B cell (primary cell): ENCODE measurements around the gene TRPV5. TPM values are rescaled to one million over a fixed set of nuclear protein-coding genes. Genes with fewer than 3 reads are reported as not detected.

Experiments
- ATAC-seq: fragments of 200-7000 bp; cut with Tn5 transposase; one replicate; pipeline ENCODE4 v1.10.0; 2021; ENCODE audit warnings: low read depth, mild to moderate bottlenecking, moderate number of reproducible peaks, moderate library complexity
- CTCF ChIA-PET: fragments of 350-600 bp; sonication (Branson Sonifier 250); formaldehyde crosslinking; loops from one replicate; lab custom pipeline; 2021; ENCODE audit warnings: antibody characterized with exemption, inconsistent platforms; lab: Charles Lee
- POLR2A ChIA-PET: fragments of 350-600 bp; sonication (Branson Sonifier 250); formaldehyde crosslinking; loops from one replicate; lab custom pipeline; 2021; ENCODE audit warnings: antibody characterized with exemption; lab: Charles Lee
- DNase-seq: peaks from one replicate; pipeline ENCODE4 v3.0.0; 2013
- H2AFZ ChIP-seq: 2 replicates; pipeline ENCODE4 v1.6.1; 2012; ENCODE audit warnings: mild to moderate bottlenecking, low read depth, low read length; ENCODE audit not compliant: insufficient read depth, poor library complexity, severe bottlenecking
- H3K27ac ChIP-seq, 2 donors: 1 replicate in 1 of 2; 2 replicates in 1 of 2; pipeline ENCODE4 v1.5.1; 2012 to 2013; ENCODE audit warnings: low read length in 2 of 2, mild to moderate bottlenecking in 2 of 2, moderate library complexity in 1 of 2
- H3K27me3 ChIP-seq, 4 experiments: fragments of 200-600 bp in 1 of 4; sonication (generic) in 1 of 4; replicated peaks in 1 of 4; 1 replicate in 2 of 4; 2 replicates in 2 of 4; pipeline versions ENCODE4 v1.6.1 to v1.7.0; 2013 to 2016; ENCODE audit warnings: low read length in 3 of 4, mild to moderate bottlenecking in 2 of 4, mixed read lengths in 1 of 4, moderate library complexity in 1 of 4; ENCODE audit not compliant: insufficient read depth in 4 of 4, control insufficient read depth in 3 of 4; ENCODE audit errors: control extremely low read depth in 1 of 4
- H3K36me3 ChIP-seq, 2 experiments: replicated peaks in 1 of 2; 1 replicate in 1 of 2; 2 replicates in 1 of 2; pipeline versions ENCODE4 v1.6.1 to v1.7.1; 2013; ENCODE audit warnings: low read length in 1 of 2; ENCODE audit not compliant: insufficient read depth in 2 of 2, control insufficient read depth in 1 of 2; ENCODE audit errors: control extremely low read depth in 1 of 2, extremely low read depth in 1 of 2
- H3K4me1 ChIP-seq, 2 donors: fragments of 200-600 bp in 1 of 2; sonication (generic) in 1 of 2; 1 replicate in 1 of 2; 2 replicates in 1 of 2; pipeline versions ENCODE4 v1.5.1 to v1.6.1; 2013 to 2017; ENCODE audit warnings: low read length in 2 of 2; ENCODE audit not compliant: control insufficient read depth in 2 of 2, insufficient read depth in 2 of 2
- H3K4me2 ChIP-seq: replicated peaks from 2 replicates; pipeline ENCODE3; 2012; ENCODE audit warnings: mild to moderate bottlenecking, low read depth, low read length; ENCODE audit not compliant: poor library complexity, severe bottlenecking
- H3K4me3 ChIP-seq, 5 experiments: fragments of 200-600 bp in 1 of 5; sonication (generic) in 1 of 5; 1 replicate in 3 of 5; 2 replicates in 2 of 5; pipeline versions ENCODE4 v1.5.1 to v1.7.0; 2011 to 2016; ENCODE audit warnings: low read length in 4 of 5, mild to moderate bottlenecking in 4 of 5, low read depth in 2 of 5, control low read depth in 1 of 5, moderate library complexity in 1 of 5; ENCODE audit not compliant: insufficient read depth in 1 of 5; ENCODE audit errors: control extremely low read depth in 1 of 5, extremely low read depth in 1 of 5
- H3K79me2 ChIP-seq: fragments of 200-600 bp; sonication (generic); one replicate; pipeline ENCODE4 v1.6.0; 2016; ENCODE audit warnings: low read length; ENCODE audit not compliant: control insufficient read depth, insufficient read depth
- H3K9ac ChIP-seq: fragments of 200-600 bp; sonication (generic); 2 replicates; pipeline ENCODE4 v1.6.1; 2017; ENCODE audit warnings: mild to moderate bottlenecking, low read length, moderate library complexity
- H3K9me3 ChIP-seq, 3 donors: one replicate each; pipeline versions ENCODE4 v1.6.1 to v1.7.1; 2013; ENCODE audit warnings: low read length in 2 of 3; ENCODE audit not compliant: control insufficient read depth in 2 of 3, insufficient read depth in 1 of 3; ENCODE audit errors: control extremely low read depth in 1 of 3
- H4K20me1 ChIP-seq: 2 replicates; pipeline ENCODE4 v1.6.0; 2012; ENCODE audit warnings: mild to moderate bottlenecking, low read length; ENCODE audit not compliant: insufficient read depth, control insufficient read depth, poor library complexity, severe bottlenecking
- H3K27ac Mint-ChIP-seq: one replicate; pipeline ENCODE4 v1.8.0; 2021; ENCODE audit warnings: mixed read lengths
- H3K27me3 Mint-ChIP-seq: one replicate; pipeline ENCODE4 v1.8.0; 2021; ENCODE audit warnings: mixed read lengths
- H3K4me1 Mint-ChIP-seq: one replicate; pipeline ENCODE4 v1.8.0; 2021; ENCODE audit warnings: mixed read lengths
- H3K4me3 Mint-ChIP-seq: one replicate; pipeline ENCODE4 v1.8.0; 2021; ENCODE audit warnings: mixed read lengths
- H3K9me3 Mint-ChIP-seq: one replicate; pipeline ENCODE4 v1.8.0; 2022; ENCODE audit warnings: mixed read lengths; ENCODE audit not compliant: insufficient read depth
- EZH2 ChIP-seq: IDR thresholded peaks from 2 replicates; pipeline ENCODE4 v1.6.1; 2012; ENCODE audit warnings: borderline replicate concordance, low read depth, mild to moderate bottlenecking, moderate library complexity, low read length; ENCODE audit not compliant: insufficient read depth, poor library complexity, severe bottlenecking
- WGBS: methylation state at CpG from one replicate; pipeline ENCODE4 v1.1.5; 2013; ENCODE audit warnings: missing lambda C conversion rate; ENCODE audit not compliant: insufficient coverage; 5-methylcytosine and 5-hydroxymethylcytosine counted together
- intact Hi-C: fragments of 100-400 bp; cut with micrococcal nuclease; formaldehyde crosslinking; loops from one replicate; pipeline ENCODE4 v1.10.0; 2022
- polyA plus RNA-seq: library from polyadenylated mRNA; depleted of rRNA; stranded (reverse); fragments of >200 nt; gene quantifications from 2 replicates; pipeline ENCODE4 v1.2.3, GENCODE V29; 2012
- total RNA-seq, 2 donors: library from RNA; stranded (reverse); fragments of 120-200 nt in 1 of 2; gene quantifications; 1 replicate in 1 of 2; 2 replicates in 1 of 2; pipeline versions ENCODE4 v1.2.3 to v1.2.4, GENCODE V29; 2013 to 2022
- TF ChIP-seq, protein P1 (sequence below): fragments of 200-600 bp; IDR thresholded peaks from one replicate; pipeline ENCODE4 v1.8.0; 2022; ENCODE audit warnings: antibody characterized with exemption, mild to moderate bottlenecking

The TRPV5 gene
- total and polyA plus RNA-seq, 2 donors (not counting 1 experiment from before 2014, with no cell fraction given) = 0.03 TPM; not detected in 1

DNA sequence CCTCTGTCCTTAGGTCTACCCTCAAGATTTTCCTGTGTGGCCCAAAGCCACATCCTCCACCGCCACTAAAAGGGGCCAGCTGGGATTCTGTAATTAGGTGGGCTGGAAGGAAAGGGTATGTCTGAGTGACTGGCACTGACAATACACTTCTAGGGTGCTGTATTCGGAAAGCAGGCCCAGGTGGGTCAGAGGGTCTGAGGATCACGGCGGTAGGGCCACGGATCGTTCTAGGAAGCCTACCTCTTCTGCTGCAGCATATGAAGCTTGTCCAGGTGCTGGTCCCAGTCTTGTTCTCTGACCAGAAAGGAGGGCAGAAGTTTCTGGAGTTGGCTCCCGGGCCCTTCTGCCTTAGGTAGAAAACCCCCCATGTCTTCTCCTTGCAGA lies 462 bp downstream of the TRPV5 start:
- Histone ChIP-seq H3K4me2 (no peak overlapping the region), H3K27me3 (no peaks in the 10 kb centered on the region), H3K9me3 (no peaks in the 10 kb centered on the region), H3K4me3 (no peak overlapping the region), H3K27ac (no peak overlapping the region), H3K9ac (no peak overlapping the region), H3K36me3 (no peaks in the 10 kb centered on the region), H3K4me1 (peaks cover 2 to 6% of the 10 kb centered on the region in 2 donors), H3K79me2 (no peaks in the 10 kb centered on the region), H4K20me1 (no peaks in the 10 kb centered on the region), H2AFZ (no peak overlapping the region)
- H3K9me3 Mint-ChIP-seq = no peaks in the 10 kb centered on the region
- peaks cover 12% of the 10 kb centered on the region for H3K27me3 Mint-ChIP-seq
- no peak for ATAC-seq
- DNase-seq = no peak
- 93% methylated on average over 6 of the region's 7 CpGs for WGBS
- no peak overlapping the region for H3K4me3 Mint-ChIP-seq
- intact Hi-C loops = no loop called here
- TF ChIP-seq, protein P1, sequence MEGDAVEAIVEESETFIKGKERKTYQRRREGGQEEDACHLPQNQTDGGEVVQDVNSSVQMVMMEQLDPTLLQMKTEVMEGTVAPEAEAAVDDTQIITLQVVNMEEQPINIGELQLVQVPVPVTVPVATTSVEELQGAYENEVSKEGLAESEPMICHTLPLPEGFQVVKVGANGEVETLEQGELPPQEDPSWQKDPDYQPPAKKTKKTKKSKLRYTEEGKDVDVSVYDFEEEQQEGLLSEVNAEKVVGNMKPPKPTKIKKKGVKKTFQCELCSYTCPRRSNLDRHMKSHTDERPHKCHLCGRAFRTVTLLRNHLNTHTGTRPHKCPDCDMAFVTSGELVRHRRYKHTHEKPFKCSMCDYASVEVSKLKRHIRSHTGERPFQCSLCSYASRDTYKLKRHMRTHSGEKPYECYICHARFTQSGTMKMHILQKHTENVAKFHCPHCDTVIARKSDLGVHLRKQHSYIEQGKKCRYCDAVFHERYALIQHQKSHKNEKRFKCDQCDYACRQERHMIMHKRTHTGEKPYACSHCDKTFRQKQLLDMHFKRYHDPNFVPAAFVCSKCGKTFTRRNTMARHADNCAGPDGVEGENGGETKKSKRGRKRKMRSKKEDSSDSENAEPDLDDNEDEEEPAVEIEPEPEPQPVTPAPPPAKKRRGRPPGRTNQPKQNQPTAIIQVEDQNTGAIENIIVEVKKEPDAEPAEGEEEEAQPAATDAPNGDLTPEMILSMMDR = no peak
- no peak for TF ChIP-seq EZH2
- CTCF ChIA-PET = no interaction called here
- H3K27ac Mint-ChIP-seq = no peak overlapping the region
- H3K4me1 Mint-ChIP-seq = peaks cover 2% of the 10 kb centered on the region
- POLR2A ChIA-PET = no interaction called here

DNA sequence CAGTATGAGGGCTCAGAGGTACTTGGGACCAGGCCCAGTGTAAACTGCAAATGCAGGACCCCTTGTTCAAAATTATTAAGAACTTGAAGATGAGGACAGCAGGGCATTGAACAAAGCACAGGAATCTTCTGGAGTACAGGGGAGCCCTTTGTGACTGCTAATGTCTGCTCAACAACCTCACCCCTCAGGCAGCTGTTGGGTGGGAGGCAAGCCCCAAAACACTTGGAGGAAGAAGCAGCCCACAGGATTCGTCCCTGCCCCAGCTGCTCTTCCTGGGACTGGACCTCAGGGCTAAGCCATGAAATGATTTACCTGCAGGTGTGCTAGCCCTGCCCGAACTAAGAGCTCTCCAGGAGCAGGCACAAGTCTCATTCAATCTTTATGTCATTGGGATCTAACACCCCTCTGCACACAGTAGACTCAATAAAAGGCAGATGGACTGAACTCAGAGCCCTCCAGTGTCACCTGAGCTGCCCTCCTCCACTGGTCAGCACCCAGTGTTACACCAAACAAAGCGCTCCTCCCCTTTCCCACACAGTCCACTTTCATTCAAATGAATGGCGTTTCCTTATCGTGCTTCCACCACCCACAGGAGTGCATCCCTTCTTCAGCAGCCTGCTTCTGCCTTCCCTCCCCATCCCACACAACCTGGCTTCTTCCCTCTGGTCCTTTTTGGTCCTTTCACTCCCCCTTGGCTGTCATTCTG lies 1.0 kb downstream of the TRPV5 start:
- Mint-ChIP-seq H3K27ac (no peak overlapping the region), H3K4me1 (peaks cover 8% of the 10 kb centered on the region), H3K9me3 (no peaks in the 10 kb centered on the region), H3K4me3 (no peak overlapping the region), H3K27me3 (peaks cover 12% of the 10 kb centered on the region)
- intact Hi-C loops = no loop called here
- Histone ChIP-seq H3K9me3 (no peaks in the 10 kb centered on the region), H3K79me2 (no peaks in the 10 kb centered on the region), H3K4me3 (no peak overlapping the region), H4K20me1 (no peaks in the 10 kb centered on the region), H3K36me3 (no peaks in the 10 kb centered on the region), H3K4me1 (peaks cover 8 to 11% of the 10 kb centered on the region in 2 donors), H3K4me2 (no peak overlapping the region), H3K27ac (no peak overlapping the region), H3K27me3 (no peaks in the 10 kb centered on the region), H3K9ac (no peak overlapping the region), H2AFZ (no peak overlapping the region)
- ATAC-seq (no peak), DNase-seq (no peak)
- TF ChIP-seq, protein P1 = no peak
- TF ChIP-seq EZH2 = no peak
- 77% methylated on average over 5 of the region's 5 CpGs for WGBS
- CTCF ChIA-PET = no interaction called here
- POLR2A ChIA-PET = no interaction called here
